Stomach smooth muscle (tissue), 2 donors: ENCODE measurements around the gene H6PD.

Source experiments
- H3K27ac ChIP-seq: one replicate; pipeline ENCODE4 v1.7.0; 2013; ENCODE audit warnings: mild to moderate bottlenecking, low read length, inconsistent platforms
- H3K27me3 ChIP-seq, 2 donors: one replicate each; pipeline ENCODE4 v1.7.0; 2013; ENCODE audit warnings: low read length in 2 of 2; ENCODE audit not compliant: insufficient read depth in 2 of 2, control insufficient read depth in 1 of 2
- H3K36me3 ChIP-seq, 2 donors: one replicate each; pipeline ENCODE4 v1.7.0; 2013; ENCODE audit warnings: low read length in 2 of 2; ENCODE audit not compliant: control insufficient read depth in 2 of 2, insufficient read depth in 2 of 2
- H3K4me1 ChIP-seq: one replicate; pipeline ENCODE4 v1.7.0; 2013; ENCODE audit warnings: low read length; ENCODE audit not compliant: control insufficient read depth, insufficient read depth
- H3K4me3 ChIP-seq, 2 donors: one replicate each; pipeline ENCODE4 v1.7.0; 2013; ENCODE audit warnings: low read length in 2 of 2
- H3K9ac ChIP-seq, 2 donors: one replicate each; pipeline ENCODE4 v1.7.0; 2013; ENCODE audit warnings: low read length in 2 of 2, mild to moderate bottlenecking in 1 of 2
- H3K9me3 ChIP-seq, 2 donors: one replicate each; pipeline ENCODE4 v1.7.0; 2013; ENCODE audit warnings: low read length in 2 of 2; ENCODE audit not compliant: control insufficient read depth in 2 of 2
- donor health status: healthy.
- donor health status: Pancreatic carcinoma.

Gene H6PD

GRCh38 chr1:9197186-9198099 is 37.1 kb upstream of the H6PD start:
- Histone ChIP-seq H3K9me3 (no peaks in the 10 kb centered on the region), H3K27ac (no peak overlapping the region), H3K4me1 (peaks cover 30% of the 10 kb centered on the region), H3K9ac (no peak overlapping the region), H3K36me3 (no peaks in the 10 kb centered on the region), H3K4me3 (peak overlapping the region in 1 of 2 donors; percentile 55), H3K27me3 (peaks cover 19 to 32% of the 10 kb centered on the region in 2 donors)

GRCh38 chr1:9198538-9199361 is 35.8 kb upstream of the H6PD start:
- Histone ChIP-seq H3K9ac (no peak overlapping the region), H3K4me3 (peak overlapping the region; percentile 51 to 55), H3K27ac (no peak overlapping the region), H3K4me1 (peaks cover 34% of the 10 kb centered on the region), H3K9me3 (no peaks in the 10 kb centered on the region), H3K27me3 (peaks cover 30 to 44% of the 10 kb centered on the region in 2 donors), H3K36me3 (no peaks in the 10 kb centered on the region)

- H3K4me3 ChIP-seq = no peak overlapping the region
- peaks cover 34 to 49% of the 10 kb centered on the region in 2 donors for H3K27me3 ChIP-seq
- H3K9me3 ChIP-seq = no peaks in the 10 kb centered on the region
- H3K36me3 ChIP-seq = no peaks in the 10 kb centered on the region
- peaks cover 34% of the 10 kb centered on the region for H3K4me1 ChIP-seq
- no peak overlapping the region for H3K27ac ChIP-seq
- no peak overlapping the region for H3K9ac ChIP-seq
These were observed 34.1 kb upstream of the H6PD start for GRCh38 chr1:9200441-9200840.

GRCh38 chr1:9201401-9202239 is 33.0 kb upstream of the H6PD start:
- Histone ChIP-seq H3K9me3 (no peaks in the 10 kb centered on the region), H3K27me3 (peaks cover 36 to 53% of the 10 kb centered on the region in 2 donors), H3K27ac (no peak overlapping the region), H3K36me3 (no peaks in the 10 kb centered on the region), H3K9ac (no peak overlapping the region), H3K4me1 (peaks cover 28% of the 10 kb centered on the region), H3K4me3 (peak overlapping the region; percentile 65 to 73)

- Histone ChIP-seq H3K27ac (no peak overlapping the region), H3K4me1 (peaks cover 26% of the 10 kb centered on the region), H3K27me3 (peaks cover 32 to 54% of the 10 kb centered on the region in 2 donors), H3K4me3 (peak overlapping the region; percentile 5 to 52), H3K9ac (peak overlapping the region in 1 of 2 donors; percentile 29), H3K36me3 (no peaks in the 10 kb centered on the region), H3K9me3 (no peaks in the 10 kb centered on the region)
These were observed 32.2 kb upstream of the H6PD start for GRCh38 chr1:9202240-9202870.

GRCh38 chr1:9203511-9203982 is 31.0 kb upstream of the H6PD start:
- no peaks in the 10 kb centered on the region for H3K36me3 ChIP-seq
- peaks cover 18% of the 10 kb centered on the region for H3K4me1 ChIP-seq
- peaks cover 24 to 43% of the 10 kb centered on the region in 2 donors for H3K27me3 ChIP-seq
- no peak overlapping the region for H3K4me3 ChIP-seq
- no peak overlapping the region for H3K9ac ChIP-seq
- H3K27ac ChIP-seq = no peak overlapping the region
- no peaks in the 10 kb centered on the region for H3K9me3 ChIP-seq

- H3K4me3 ChIP-seq = no peak overlapping the region
- peaks cover 18% of the 10 kb centered on the region for H3K4me1 ChIP-seq
- H3K9me3 ChIP-seq = no peaks in the 10 kb centered on the region
- no peak overlapping the region for H3K27ac ChIP-seq
- H3K27me3 ChIP-seq = peaks cover 23 to 40% of the 10 kb centered on the region in 2 donors
- H3K9ac ChIP-seq = no peak overlapping the region
- H3K36me3 ChIP-seq = no peaks in the 10 kb centered on the region
These were observed 30.3 kb upstream of the H6PD start for GRCh38 chr1:9204156-9204720.

- no peak overlapping the region for H3K27ac ChIP-seq
- H3K9ac ChIP-seq = no peak overlapping the region
- H3K4me3 ChIP-seq = no peak overlapping the region
- H3K27me3 ChIP-seq = peaks cover 25 to 31% of the 10 kb centered on the region in 2 donors
- H3K4me1 ChIP-seq = peaks cover 8% of the 10 kb centered on the region
- no peaks in the 10 kb centered on the region for H3K9me3 ChIP-seq
- no peaks in the 10 kb centered on the region for H3K36me3 ChIP-seq
These were observed 27.5 kb upstream of the H6PD start for GRCh38 chr1:9207086-9207485.

GRCh38 chr1:9207715-9208114 is 26.9 kb upstream of the H6PD start:
- Histone ChIP-seq H3K9ac (no peak overlapping the region), H3K27me3 (peaks cover 20 to 25% of the 10 kb centered on the region in 2 donors), H3K4me1 (peaks cover 1% of the 10 kb centered on the region), H3K36me3 (no peaks in the 10 kb centered on the region), H3K9me3 (no peaks in the 10 kb centered on the region), H3K4me3 (no peak overlapping the region), H3K27ac (no peak overlapping the region)
